CD1c-positive myeloid dendritic cell (primary cell): Measurements from ENCODE around the gene RRP36.

Source experiments
- DNase-seq: peaks from one replicate; pipeline ENCODE4 v3.0.0-alpha.2; 2016; ENCODE audit errors: extremely low spot score

Gene RRP36

GRCh38 chr6:43006251-43006650 is 15.2 kb upstream of the RRP36 start:
- DNase-seq: no peak

GRCh38 chr6:43007126-43007525 is 14.3 kb upstream of the RRP36 start:
- no peak for DNase-seq

DNA sequence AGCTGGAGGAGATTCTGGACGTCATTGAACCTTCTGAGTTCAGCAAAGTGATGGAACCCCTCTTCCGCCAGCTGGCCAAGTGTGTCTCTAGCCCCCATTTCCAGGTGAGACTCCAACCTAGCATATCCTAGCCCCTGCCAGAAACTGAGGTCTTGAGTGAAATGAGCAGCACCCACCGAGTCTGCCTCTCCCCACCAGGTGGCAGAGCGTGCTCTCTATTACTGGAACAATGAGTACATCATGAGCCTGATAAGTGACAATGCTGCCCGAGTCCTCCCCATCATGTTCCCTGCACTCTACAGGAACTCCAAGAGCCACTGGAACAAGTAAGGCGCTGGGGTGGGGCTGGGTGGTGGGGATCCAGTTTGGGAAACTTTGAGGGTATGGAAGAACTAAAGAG is 12.3 kb upstream of the RRP36 start:
- peak; percentile 32 for DNase-seq

DNA sequence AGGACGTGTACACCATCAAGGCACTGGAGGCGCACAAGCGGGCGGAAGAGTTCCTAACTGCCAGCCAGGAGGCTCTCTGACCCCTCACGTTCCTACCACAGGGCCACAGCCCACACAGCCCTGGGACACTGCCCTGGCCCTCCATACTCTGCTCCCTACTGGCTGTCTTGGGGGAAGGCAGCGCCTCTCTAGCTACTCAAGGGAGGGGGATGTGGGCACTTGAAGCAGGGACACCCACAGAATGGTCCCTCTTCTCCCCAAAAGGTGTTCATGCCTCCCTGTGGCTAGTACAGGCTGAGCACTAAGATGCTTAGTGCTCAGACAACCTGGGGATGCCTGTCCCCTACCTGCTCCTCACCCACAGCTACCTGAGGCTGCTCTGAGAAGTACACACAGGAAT is 10.2 kb upstream of the RRP36 start:
- no peak for DNase-seq

- no peak for DNase-seq
Observed at GRCh38 chr6:43012364-43012763, 9.1 kb upstream of the RRP36 start.

GRCh38 chr6:43013097-43013842 is 8.2 kb upstream of the RRP36 start:
- DNase-seq: peak; percentile 50

- DNase-seq: peak; percentile 99
Observed at GRCh38 chr6:43013843-43014433, 7.5 kb upstream of the RRP36 start, which contains the start of the genes KLHDC3 and MEA1. KLHDC3 (plus strand) TSS chr6:43014249; CDS start chr6:43017193, 2,944 bp downstream. MEA1 (minus strand) TSS chr6:43013946; CDS start chr6:43013813, 133 bp downstream.

DNA sequence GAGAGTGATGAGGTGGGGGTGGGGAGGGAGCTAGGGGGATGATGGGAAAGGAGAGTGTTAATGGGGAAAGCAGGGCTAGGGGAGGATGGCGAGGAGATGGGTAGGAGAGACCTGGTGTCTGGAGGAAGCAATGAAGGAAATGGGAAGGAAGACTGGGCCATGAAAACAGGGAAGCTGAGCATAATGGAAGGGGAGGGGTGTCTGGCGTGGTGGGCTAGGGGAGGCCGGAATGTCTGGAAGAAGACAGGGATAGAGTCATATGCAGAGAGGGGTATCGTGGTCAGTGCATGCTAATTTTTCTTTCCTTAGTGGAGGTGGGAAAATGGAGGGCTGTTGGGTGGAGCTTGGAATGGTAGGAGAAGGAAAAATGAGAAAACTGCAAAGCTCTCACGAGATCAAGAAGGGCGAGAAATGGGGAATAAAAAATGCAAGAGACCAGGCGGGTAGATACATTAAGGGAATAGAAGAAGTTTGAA is 7.0 kb upstream of the RRP36 start:
- DNase-seq: peak; percentile 13

DNA sequence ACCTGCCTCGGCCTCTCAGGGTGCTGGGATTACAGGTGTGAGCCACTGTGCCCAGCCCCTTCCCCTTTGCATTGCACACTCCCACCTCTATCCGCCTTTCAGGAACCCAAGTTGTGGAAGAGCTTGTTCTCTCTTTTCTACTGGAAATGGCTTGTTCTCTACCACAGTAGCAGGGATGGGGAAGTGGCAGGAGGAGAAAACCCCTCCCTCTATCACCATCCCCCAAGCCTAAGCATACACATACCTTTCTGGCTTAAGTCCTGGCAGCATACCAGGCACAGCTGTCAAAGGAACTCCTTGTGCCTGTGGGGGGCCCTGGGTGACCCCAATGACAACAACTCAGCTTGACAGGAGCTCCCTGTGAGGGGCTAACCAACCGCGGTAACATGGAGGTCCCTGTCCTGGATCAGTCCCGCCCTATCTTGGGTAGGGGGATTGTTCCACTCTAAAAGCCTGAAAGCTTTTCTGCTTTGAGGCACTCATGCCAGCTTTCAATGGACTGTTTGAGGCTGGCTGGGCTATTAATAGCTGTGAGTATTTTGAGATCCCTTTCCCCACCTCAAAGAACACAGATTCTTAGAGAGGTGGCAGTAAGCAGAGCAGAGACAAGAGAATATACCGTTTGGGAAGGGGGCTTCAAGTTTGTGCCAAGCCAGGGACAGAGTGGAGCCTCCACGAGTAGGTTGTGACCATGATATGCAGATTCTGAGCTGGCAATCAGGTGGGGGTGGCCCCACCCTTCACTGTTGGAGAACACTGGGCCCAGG is 5.1 kb upstream of the RRP36 start:
- DNase-seq: peak; percentile 9

DNA sequence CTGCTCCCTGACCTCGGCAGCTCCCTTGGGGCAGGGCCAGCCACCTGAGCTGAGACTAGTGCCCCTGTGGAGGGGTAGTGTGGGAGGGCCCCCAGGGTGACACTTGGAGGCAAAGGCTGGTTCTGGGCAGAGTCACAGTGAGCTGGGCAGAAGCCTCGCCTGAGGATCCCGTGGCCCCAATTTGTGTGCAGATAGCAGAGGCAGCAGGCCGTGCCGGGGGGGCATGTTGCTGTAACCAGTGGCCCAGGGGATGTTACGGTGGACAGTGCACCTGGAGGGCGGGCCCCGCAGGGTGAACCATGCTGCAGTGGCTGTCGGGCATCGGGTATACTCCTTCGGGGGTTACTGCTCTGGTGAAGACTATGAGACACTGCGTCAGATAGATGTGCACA is 4.5 kb upstream of the RRP36 start:
- DNase-seq: no peak

- no peak for DNase-seq
Observed at GRCh38 chr6:43019152-43019551, 2.3 kb upstream of the RRP36 start.

- no peak for DNase-seq
Observed at GRCh38 chr6:43020052-43020705, 1.2 kb upstream of the RRP36 start.

GRCh38 chr6:43020847-43021246 is 576 bp upstream of the RRP36 start:
- no peak for DNase-seq

- no peak for DNase-seq
Observed at GRCh38 chr6:43024436-43024835, 3.0 kb downstream of the RRP36 start.

GRCh38 chr6:43026365-43026764 is 4.9 kb downstream of the RRP36 start:
- no peak for DNase-seq

GRCh38 chr6:43029120-43029519 is 7.7 kb downstream of the RRP36 start:
- DNase-seq: no peak

GRCh38 chr6:43032326-43032725 is 10.9 kb downstream of the RRP36 start:
- DNase-seq: no peak

GRCh38 chr6:43033496-43034189 is 12.2 kb downstream of the RRP36 start:
- no peak for DNase-seq

- no peak for DNase-seq
Observed at GRCh38 chr6:43034190-43034525, 12.7 kb downstream of the RRP36 start.

GRCh38 chr6:43035495-43036194 is 14.2 kb downstream of the RRP36 start:
- no peak for DNase-seq

DNA sequence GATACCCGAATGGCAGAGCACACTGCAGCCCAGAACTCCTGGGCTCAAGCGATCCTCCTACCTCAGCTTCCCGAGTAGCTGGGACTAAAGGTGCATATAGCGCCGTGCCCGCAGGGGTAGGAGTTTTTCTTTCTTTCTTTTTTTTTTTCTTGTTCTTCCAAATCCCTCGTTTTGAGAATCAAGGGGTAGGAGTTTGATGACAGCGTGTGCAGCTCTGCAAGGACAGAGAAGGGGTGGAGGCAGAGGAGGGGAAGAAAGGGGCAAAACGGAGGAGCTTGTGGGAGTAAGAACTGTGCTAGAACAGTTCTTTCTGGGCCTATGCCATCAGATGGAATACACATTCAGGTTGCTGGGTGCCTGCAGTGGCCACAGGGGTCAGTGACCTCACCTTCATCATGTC is 15.3 kb downstream of the RRP36 start:
- no peak for DNase-seq
